ENCODE data around the gene PAPPA2. TPM values are rescaled to one million over a fixed set of nuclear protein-coding genes. Genes with fewer than 3 reads are reported as not detected.

The PAPPA2 gene
- total and polyA plus RNA-seq, 7 donors = 0.05 to 1.1 (median 0.06) TPM; not detected in 2

- ATAC-seq (no peak), DNase-seq (no peak)
- no peaks in the 10 kb centered on the region for H3K27me3 ChIP-seq (ENCODE audit: insufficient read depth in 3 of 3, low read length in 2 of 3)
- H3K9me3 ChIP-seq = no peaks in the 10 kb centered on the region
- H3K4me3 ChIP-seq = no peak overlapping the region
- no peak for TF ChIP-seq CTCF (IDR thresholded peaks at IDR 0.05)
- WGBS, 3 donors = 67 to 76% (median 69%) methylated on average over 3 of the region's 3 CpGs
- H3K27ac ChIP-seq = no peak overlapping the region
- intact Hi-C loops (cut with DNase I) = no loop called here
- H3K36me3 ChIP-seq (ENCODE audit: insufficient read depth in 1 of 2, low read depth in 1 of 2) = no peaks in the 10 kb centered on the region
- no peaks in the 10 kb centered on the region for H3K4me1 ChIP-seq
These were observed 146.8 kb downstream of the PAPPA2 start for GRCh38 chr1:176609556-176610408.

- no peak overlapping the region for H3K4me3 ChIP-seq
- DNase-seq (no peak), ATAC-seq (no peak)
- no peak for TF ChIP-seq CTCF (IDR thresholded peaks at IDR 0.05)
- no peaks in the 10 kb centered on the region for H3K9me3 ChIP-seq
- WGBS, 3 donors = 44 to 76% (median 69%) methylated on average over 4 of the region's 4 CpGs
- no peak overlapping the region for H3K27ac ChIP-seq
- no peaks in the 10 kb centered on the region for H3K4me1 ChIP-seq
- H3K36me3 ChIP-seq (ENCODE audit: insufficient read depth in 1 of 2, low read depth in 1 of 2) = no peaks in the 10 kb centered on the region
- no peaks in the 10 kb centered on the region for H3K27me3 ChIP-seq (ENCODE audit: insufficient read depth in 3 of 3, low read length in 2 of 3)
- intact Hi-C loops (cut with DNase I) = no loop called here
These were observed 149.8 kb downstream of the PAPPA2 start for GRCh38 chr1:176612791-176613190.

GRCh38 chr1:176617881-176618280 is 154.9 kb downstream of the PAPPA2 start:
- no peak for ATAC-seq

GRCh38 chr1:176619261-176619660 is 156.3 kb downstream of the PAPPA2 start:
- Histone ChIP-seq H3K36me3 (ENCODE audit: insufficient read depth in 1 of 2, low read depth in 1 of 2) (no peaks in the 10 kb centered on the region), H3K27ac (no peak overlapping the region), H3K27me3 (ENCODE audit: insufficient read depth in 3 of 3, low read length in 2 of 3) (no peaks in the 10 kb centered on the region), H3K4me1 (no peaks in the 10 kb centered on the region), H3K9me3 (no peaks in the 10 kb centered on the region), H3K4me3 (no peak overlapping the region)
- ATAC-seq (no peak), DNase-seq (no peak)
- WGBS, 3 donors = 46 to 50% (median 48%) methylated on average over 1 of the region's 1 CpG
- TF ChIP-seq CTCF (IDR thresholded peaks at IDR 0.05) = no peak
- intact Hi-C loops (cut with DNase I) = no loop called here

More at GRCh38 chr1:176617881-176618280, 154.9 kb downstream of the PAPPA2 start:
- Histone ChIP-seq H3K4me1 (no peaks in the 10 kb centered on the region), H3K27me3 (ENCODE audit: insufficient read depth in 3 of 3, low read length in 2 of 3) (no peaks in the 10 kb centered on the region), H3K27ac (no peak overlapping the region), H3K4me3 (no peak overlapping the region), H3K36me3 (ENCODE audit: insufficient read depth in 1 of 2, low read depth in 1 of 2) (no peaks in the 10 kb centered on the region), H3K9me3 (no peaks in the 10 kb centered on the region)
- no peak for TF ChIP-seq CTCF (IDR thresholded peaks at IDR 0.05)
- DNase-seq = no peak
- intact Hi-C loops (cut with DNase I) = no loop called here

GRCh38 chr1:176625365-176625764 is 162.4 kb downstream of the PAPPA2 start:
- Histone ChIP-seq H3K4me1 (no peaks in the 10 kb centered on the region), H3K4me3 (no peak overlapping the region), H3K36me3 (ENCODE audit: insufficient read depth in 1 of 2, low read depth in 1 of 2) (no peaks in the 10 kb centered on the region), H3K27me3 (ENCODE audit: insufficient read depth in 3 of 3, low read length in 2 of 3) (no peaks in the 10 kb centered on the region), H3K27ac (no peak overlapping the region), H3K9me3 (no peaks in the 10 kb centered on the region)
- ATAC-seq = no peak
- intact Hi-C loops (cut with DNase I) = no loop called here
- TF ChIP-seq CTCF (IDR thresholded peaks at IDR 0.05) = no peak
- WGBS, 3 donors = 73 to 78% (median 75%) methylated on average over 3 of the region's 3 CpGs
- DNase-seq = no peak
